GM21619 (cell line): Measurements from ENCODE around the gene HMCN2.
"Not testable (repeated sequence)": the region's sequence is repeated elsewhere in the genome, so short reads cannot be mapped to it uniquely, and the experiment has no call there.

ENCODE experiments used
- ATAC-seq: cut with Tn5 transposase; IDR thresholded peaks from one replicate; pipeline ENCODE4 v1.9.1; 2021; ENCODE audit not compliant: unreplicated experiment

The HMCN2 gene

GRCh38 chr9:130428086-130428665, 162.6 kb downstream of the HMCN2 start:
- ATAC-seq, result no peak

- no peak for ATAC-seq
Measured at GRCh38 chr9:130429381-130429780, 163.8 kb downstream of the HMCN2 start.

- no peak for ATAC-seq
Measured at GRCh38 chr9:130429831-130430230, 164.3 kb downstream of the HMCN2 start.

- no peak for ATAC-seq
Measured at GRCh38 chr9:130430232-130430631, 164.7 kb downstream of the HMCN2 start.

DNA sequence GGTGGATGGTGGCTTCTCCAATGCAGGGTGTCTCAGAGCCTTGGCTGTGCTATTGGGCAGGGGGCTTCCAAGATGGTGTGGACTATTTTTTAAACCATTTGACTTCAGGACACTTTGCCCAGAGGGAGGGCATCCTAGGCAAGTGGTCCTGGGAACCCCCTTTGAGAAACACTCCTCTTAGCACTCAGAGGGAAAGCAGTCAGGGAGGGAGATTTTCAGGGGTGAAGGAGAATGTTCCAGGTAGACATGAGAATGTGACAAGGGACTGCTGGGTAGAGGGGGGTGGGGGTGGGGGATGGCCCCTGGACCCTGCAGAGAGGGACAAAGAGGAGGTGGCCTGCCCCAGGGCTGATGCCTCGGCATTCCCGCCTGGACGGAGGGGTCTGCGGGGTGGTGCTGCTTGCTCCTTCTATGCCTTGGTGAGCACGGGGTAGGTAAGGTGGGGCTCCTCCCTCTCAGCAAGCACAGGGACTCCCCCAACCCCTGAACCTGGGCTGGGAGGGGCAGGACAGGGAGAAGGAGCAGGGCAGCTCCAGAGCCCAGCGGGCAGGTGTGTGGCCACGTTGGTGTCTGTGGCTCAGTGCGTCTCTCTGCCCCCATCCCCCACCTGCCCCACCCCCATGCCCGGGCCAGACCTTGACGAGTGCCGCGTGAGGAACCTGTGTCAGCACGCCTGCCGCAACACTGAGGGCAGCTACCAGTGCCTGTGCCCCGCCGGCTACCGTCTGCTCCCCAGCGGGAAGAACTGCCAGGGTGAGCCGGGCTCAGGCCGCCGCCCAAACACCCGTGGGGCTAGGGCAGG, 165.4 kb downstream of the HMCN2 start:
- no peak for ATAC-seq

DNA sequence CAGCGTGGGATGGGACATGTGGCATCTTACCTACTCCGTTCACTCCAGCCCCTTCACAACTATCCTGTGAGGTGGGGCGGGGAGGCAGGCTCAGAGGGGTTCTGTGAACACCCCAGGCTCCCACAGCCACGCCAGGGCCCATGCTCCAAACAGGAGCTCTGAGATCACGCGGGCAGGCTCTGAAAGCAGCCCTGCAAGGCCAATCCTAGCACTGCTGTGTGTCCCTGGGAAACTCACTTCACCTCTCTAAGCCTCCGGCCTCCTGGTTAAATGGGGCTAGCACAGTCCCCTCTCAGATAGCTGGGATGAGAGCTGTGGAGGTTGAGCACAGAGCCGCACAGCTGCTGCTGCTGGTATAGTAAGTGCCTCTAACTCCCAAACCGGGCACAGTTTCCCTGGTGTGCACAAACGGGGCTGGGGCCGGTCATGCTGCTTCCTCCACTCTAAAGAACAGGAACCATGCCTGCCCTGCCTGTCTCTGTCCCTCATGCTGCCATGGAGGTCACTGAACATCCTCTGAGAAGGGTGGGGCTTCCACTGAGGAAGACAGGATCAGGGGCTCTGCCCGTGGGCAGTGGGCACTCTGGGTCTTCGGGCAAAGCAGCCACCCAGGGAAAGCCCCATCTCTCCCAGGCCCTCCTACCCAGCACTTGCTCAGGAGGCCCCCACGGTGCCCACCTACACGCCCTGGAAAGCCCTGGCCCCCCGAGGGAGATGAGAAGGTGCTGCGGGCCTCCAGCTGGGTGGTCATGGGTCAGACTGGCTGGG, 166.2 kb downstream of the HMCN2 start:
- no peak for ATAC-seq

DNA sequence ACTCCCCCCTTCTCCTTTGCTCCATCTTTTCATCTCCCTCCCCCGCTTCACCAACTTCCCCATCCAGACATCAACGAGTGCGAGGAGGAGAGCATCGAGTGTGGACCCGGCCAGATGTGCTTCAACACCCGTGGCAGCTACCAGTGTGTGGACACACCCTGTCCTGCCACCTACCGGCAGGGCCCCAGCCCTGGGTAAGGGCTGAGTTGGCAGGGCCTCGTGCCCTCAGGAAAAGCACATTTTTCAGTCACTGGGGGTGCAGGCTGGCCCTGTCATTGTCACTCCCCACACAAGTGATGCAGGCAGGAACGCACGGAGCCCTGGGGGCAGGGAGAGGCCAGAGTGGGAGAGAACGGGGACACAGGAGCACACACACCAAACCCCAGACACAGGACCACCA, 166.8 kb downstream of the HMCN2 start:
- ATAC-seq, result no peak

DNA sequence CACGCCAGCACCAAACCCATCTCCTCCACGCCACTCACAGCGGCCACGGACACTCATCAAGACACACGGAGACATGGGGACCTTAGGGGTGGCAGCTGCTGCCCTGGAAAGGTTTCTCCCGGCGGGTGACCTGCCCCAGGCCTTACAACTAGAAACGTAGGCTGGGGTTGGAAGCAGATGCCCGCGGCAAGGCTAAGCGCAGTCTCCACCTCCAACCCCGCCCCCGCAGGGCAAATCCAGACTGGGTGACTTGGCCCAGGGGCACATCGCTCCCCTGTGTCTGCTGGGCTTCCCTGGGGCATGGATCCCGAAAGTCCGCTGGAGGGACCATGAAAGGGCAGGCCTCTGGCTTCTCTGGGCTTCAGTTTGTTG, 167.2 kb downstream of the HMCN2 start:
- ATAC-seq, result no peak

- no peak for ATAC-seq
Measured at GRCh38 chr9:130433168-130433946, 167.8 kb downstream of the HMCN2 start.

DNA sequence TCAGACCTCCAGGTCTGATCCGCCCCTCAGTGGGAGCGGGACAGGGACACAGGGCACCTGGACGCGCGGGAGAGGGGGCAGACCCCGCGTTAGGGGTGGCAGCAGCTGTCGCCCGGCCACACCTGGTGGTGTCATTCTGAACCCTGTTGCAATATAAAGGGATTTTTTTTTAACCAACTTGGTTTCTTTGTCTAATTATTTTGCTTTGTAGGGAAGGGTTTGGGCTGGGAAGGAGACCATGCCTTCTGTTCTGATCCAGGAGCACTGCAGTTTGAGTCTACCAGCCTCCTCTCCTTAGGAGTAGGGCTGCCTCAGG, 168.3 kb downstream of the HMCN2 start:
- no peak for ATAC-seq

DNA sequence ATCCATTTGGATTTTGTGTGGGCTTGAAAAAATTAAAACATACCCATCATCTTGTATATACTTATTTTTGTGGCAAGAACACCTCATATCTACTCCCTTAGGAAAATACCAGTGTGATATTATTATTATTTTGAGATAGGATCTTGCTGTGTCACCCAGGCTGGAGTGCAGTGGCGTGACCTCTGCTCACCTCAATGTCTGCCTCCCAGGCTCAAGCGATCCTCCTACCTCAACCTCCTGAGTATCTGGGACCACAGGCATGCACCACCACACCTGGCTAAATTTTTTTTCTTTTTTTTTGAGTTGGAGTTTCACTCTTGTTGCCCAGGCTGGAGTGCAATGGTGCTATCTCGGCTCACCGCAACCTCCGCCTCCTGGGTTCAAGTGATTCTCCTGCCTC, 169.1 kb downstream of the HMCN2 start:
- not testable (repeated sequence) for ATAC-seq

- no peak for ATAC-seq
Measured at GRCh38 chr9:130437011-130437789, 171.6 kb downstream of the HMCN2 start.

- no peak for ATAC-seq
Measured at GRCh38 chr9:130438382-130438981, 172.9 kb downstream of the HMCN2 start.

GRCh38 chr9:130441031-130441430, 175.5 kb downstream of the HMCN2 start:
- ATAC-seq, result no peak

GRCh38 chr9:130442746-130443455, 177.3 kb downstream of the HMCN2 start:
- ATAC-seq, result no peak

- no peak for ATAC-seq
Measured at GRCh38 chr9:130443456-130443801, 177.9 kb downstream of the HMCN2 start.

GRCh38 chr9:130443840-130444492, 178.4 kb downstream of the HMCN2 start:
- no peak for ATAC-seq

DNA sequence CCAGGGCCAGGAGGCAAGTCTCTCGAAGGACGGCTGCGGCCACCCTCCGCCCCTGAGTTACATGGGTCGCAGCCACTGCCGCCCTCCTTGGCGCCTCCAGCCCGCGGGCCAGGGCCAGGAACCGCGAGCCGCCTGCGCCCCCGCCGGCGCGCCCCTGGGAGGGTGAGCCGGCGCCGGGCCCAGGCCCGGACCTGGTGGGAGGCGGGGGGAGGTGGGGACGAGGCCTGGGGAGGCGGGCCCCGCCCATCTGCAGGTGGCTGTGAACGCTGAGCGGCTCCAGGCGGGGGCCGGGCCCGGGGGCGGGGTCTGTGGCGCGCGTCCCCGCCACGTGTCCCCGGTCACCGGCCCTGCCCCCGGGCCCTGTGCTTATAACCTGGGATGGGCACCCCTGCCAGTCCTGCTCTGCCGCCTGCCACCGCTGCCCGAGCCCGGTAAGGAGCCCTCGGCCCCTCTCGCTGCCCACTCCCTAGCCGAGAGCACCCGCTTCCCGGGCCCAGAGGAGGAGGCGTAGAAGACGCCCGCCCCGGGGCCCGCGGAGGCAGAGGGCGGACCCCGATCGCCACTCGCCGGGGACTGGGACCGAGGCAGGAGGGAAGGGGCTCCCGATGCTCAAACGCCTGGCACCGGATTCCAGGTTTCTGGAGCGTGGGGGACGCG, 179.1 kb downstream of the HMCN2 start, which contains the start of gene ASS1:
Gene ASS1 (plus strand): TSS at position 397 of the 657 bp plus-strand sequence. CDS start 7,268 bp downstream, outside the sequence.
- ATAC-seq, result no peak
